ENCODE results near the gene PTGER1. TPM values are rescaled to one million over a fixed set of nuclear protein-coding genes. Genes with fewer than 3 reads are reported as not detected.

PTGER1 gene
- total RNA-seq, 3 donors from 2014 or later, result 0.48 to 1.3 TPM; not detected in 1

GRCh38 chr19:14473073-14473977 is 1.8 kb downstream of the PTGER1 start:
- Histone ChIP-seq H3K36me3 (no peaks in the 10 kb centered on the region), H3K4me3 (peak overlapping the region in 1 of 3 donors; percentile 43), H3K9me3 (no peaks in the 10 kb centered on the region), H3K4me1 (peaks cover 7% of the 10 kb centered on the region in 2 donors), H3K27me3 (peaks cover 0 to 3% of the 10 kb centered on the region in 2 donors), H3K27ac (no peak overlapping the region)
- DNase-seq (ENCODE audit: low spot score in 2 of 2), result no peak
- intact Hi-C loops (cut with DNase I; ENCODE audit: low total_unique reads), result no loop called here
- TF ChIP-seq POLR2A (IDR thresholded peaks at IDR 0.05) (no peak), POLR2AphosphoS5 (IDR thresholded peaks at IDR 0.05) (no peak)
- TF ChIP-seq, protein P1, sequence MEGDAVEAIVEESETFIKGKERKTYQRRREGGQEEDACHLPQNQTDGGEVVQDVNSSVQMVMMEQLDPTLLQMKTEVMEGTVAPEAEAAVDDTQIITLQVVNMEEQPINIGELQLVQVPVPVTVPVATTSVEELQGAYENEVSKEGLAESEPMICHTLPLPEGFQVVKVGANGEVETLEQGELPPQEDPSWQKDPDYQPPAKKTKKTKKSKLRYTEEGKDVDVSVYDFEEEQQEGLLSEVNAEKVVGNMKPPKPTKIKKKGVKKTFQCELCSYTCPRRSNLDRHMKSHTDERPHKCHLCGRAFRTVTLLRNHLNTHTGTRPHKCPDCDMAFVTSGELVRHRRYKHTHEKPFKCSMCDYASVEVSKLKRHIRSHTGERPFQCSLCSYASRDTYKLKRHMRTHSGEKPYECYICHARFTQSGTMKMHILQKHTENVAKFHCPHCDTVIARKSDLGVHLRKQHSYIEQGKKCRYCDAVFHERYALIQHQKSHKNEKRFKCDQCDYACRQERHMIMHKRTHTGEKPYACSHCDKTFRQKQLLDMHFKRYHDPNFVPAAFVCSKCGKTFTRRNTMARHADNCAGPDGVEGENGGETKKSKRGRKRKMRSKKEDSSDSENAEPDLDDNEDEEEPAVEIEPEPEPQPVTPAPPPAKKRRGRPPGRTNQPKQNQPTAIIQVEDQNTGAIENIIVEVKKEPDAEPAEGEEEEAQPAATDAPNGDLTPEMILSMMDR (IDR thresholded peaks at IDR 0.05), result no peak

DNA sequence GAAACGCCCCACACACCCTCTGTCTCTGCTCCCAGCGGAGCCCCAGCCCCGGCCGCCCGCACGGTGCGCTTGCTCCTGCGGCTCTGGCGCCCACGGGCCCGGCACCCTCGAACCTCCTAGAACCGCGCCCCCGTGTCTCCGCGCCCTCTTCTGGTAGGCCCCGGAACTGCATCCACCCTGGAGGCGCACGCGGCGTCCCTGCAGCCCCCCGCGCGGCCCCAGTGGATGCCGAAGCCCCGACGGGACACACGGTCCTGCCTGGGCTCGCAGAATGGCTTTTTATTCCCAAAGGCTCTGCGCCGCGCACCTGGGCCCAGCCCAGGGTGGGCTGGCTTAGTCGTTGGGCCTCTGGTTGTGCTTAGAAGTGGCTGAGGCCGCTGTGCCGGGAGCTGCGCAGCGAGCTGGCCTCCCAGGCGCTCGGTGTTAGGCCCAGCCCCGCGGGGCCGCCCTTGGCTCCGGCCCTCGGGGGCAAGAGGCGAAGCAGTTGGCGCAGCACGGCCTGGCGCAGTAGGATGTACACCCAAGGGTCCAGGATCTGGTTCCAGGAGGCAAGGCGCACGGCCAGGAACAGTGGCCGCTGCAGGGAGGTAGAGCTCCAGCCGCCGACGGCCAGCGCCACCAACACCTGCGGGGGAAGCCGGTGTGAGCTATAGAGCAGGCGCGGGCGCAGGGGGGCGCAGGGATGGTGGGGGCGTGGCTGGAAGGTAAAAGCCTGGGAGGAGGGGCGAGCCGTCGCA is 2.8 kb downstream of the PTGER1 start:
- peaks cover 0 to 3% of the 10 kb centered on the region in 2 donors for H3K27me3 ChIP-seq
- H3K4me1 ChIP-seq, result peaks cover 7% of the 10 kb centered on the region in 2 donors
- no peak overlapping the region for H3K27ac ChIP-seq
- H3K4me3 ChIP-seq, result peak overlapping the region in 2 of 3 donors; percentile 42 to 54
- peak in 1 of 2 donors; percentile 73 for DNase-seq (ENCODE audit: low spot score in 2 of 2)
- H3K9me3 ChIP-seq, result no peaks in the 10 kb centered on the region
- no peaks in the 10 kb centered on the region for H3K36me3 ChIP-seq
- TF ChIP-seq, protein P1 (IDR thresholded peaks at IDR 0.05), result peak; percentile 91 to 95 (median 92)
- TF ChIP-seq POLR2A (IDR thresholded peaks at IDR 0.05) (no peak), POLR2AphosphoS5 (IDR thresholded peaks at IDR 0.05) (peak in 2 of 3 donors; percentile 10 to 25)
- intact Hi-C loops (cut with DNase I; ENCODE audit: low total_unique reads), result no loop called here

- H3K27me3 ChIP-seq, result peaks cover 0 to 3% of the 10 kb centered on the region in 2 donors
- H3K36me3 ChIP-seq, result no peaks in the 10 kb centered on the region
- H3K4me1 ChIP-seq, result peaks cover 7% of the 10 kb centered on the region in 2 donors
- intact Hi-C loops (cut with DNase I; ENCODE audit: low total_unique reads), result no loop called here
- DNase-seq (ENCODE audit: low spot score in 2 of 2), result no peak
- TF ChIP-seq POLR2AphosphoS5 (IDR thresholded peaks at IDR 0.05) (no peak), POLR2A (IDR thresholded peaks at IDR 0.05) (no peak)
- TF ChIP-seq, protein P1 (IDR thresholded peaks at IDR 0.05), result no peak
- H3K9me3 ChIP-seq, result no peaks in the 10 kb centered on the region
- H3K4me3 ChIP-seq, result peak overlapping the region in 2 of 3 donors; percentile 42 to 54
- no peak overlapping the region for H3K27ac ChIP-seq
These were observed 3.5 kb downstream of the PTGER1 start for GRCh38 chr19:14471436-14472187.

DNA sequence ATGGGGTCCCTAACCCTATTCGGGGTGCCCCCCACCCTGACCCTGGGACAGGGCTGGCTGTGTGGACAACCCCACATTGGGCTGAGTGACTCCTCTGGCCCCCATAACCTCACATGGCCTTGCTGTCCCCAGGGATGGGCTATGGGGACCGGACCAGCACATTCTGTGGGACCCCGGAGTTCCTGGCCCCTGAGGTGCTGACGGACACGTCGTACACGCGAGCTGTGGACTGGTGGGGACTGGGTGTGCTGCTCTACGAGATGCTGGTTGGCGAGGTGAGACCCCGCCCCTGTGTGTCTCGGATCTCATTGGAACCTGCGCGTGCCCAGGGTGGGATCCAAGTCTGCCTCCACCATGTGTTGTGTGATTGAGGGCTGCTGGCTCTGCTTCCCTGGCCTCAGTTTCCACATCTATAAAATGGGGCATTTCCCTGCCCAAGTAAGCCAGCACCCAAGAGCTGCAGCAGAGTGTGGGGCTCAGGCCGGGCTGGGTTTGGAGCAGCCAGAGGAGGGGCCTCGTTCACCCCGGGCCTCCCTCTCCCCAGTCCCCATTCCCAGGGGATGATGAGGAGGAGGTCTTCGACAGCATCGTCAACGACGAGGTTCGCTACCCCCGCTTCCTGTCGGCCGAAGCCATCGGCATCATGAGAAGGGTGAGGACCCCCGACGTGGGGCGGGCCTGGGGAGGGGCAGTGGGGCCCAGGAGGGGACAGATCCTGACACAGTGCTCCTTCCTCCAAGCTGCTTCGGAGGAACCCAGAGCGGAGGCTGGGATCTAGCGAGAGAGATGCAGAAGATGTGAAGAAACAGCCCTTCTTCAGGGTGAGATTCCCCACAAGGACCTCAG is 4.9 kb downstream of the PTGER1 start:
- intact Hi-C loops (cut with DNase I; ENCODE audit: low total_unique reads), result no loop called here

More for the DNA sequence above, 4.9 kb downstream of the PTGER1 start:
- TF ChIP-seq POLR2AphosphoS5 (IDR thresholded peaks at IDR 0.05) (no peak), POLR2A (IDR thresholded peaks at IDR 0.05) (no peak)
- TF ChIP-seq, protein P1 (IDR thresholded peaks at IDR 0.05), result no peak
- no peak overlapping the region for H3K27ac ChIP-seq
- DNase-seq (ENCODE audit: low spot score in 2 of 2), result no peak
- H3K27me3 ChIP-seq, result peaks cover 0 to 3% of the 10 kb centered on the region in 2 donors
- H3K4me3 ChIP-seq, result no peak overlapping the region
- peaks cover 3 to 7% of the 10 kb centered on the region in 2 donors for H3K4me1 ChIP-seq
- H3K36me3 ChIP-seq, result no peaks in the 10 kb centered on the region
- H3K9me3 ChIP-seq, result no peaks in the 10 kb centered on the region

Measured in breast epithelium (tissue), 4 donors.